DOHH2 (cell line): Measurements from ENCODE around the gene LAMB1.

Experiments
- H3F3A ChIP-seq: fragments of 200-600 bp; sonication (generic), shearing (Covaris generic); 2 replicates; pipeline ENCODE4 v1.6.0; 2016; ENCODE audit warnings: antibody characterized with exemption, mild to moderate bottlenecking; ENCODE audit not compliant: control insufficient read depth, insufficient read depth
- H3K27ac ChIP-seq: fragments of 200-600 bp; sonication (generic); 2 replicates; pipeline ENCODE4 v1.5.1; 2014; ENCODE audit warnings: low read depth, mild to moderate bottlenecking, low read length, moderate library complexity
- H3K27me3 ChIP-seq: fragments of 200-600 bp; sonication (generic); 2 replicates; pipeline ENCODE4 v1.6.1; 2014; ENCODE audit warnings: mild to moderate bottlenecking, low read length, mixed read lengths; ENCODE audit not compliant: control insufficient read depth
- H3K36me3 ChIP-seq: fragments of 200-600 bp; sonication (generic); 2 replicates; pipeline ENCODE4 v1.6.1; 2014; ENCODE audit warnings: mild to moderate bottlenecking, low read length, moderate library complexity, mixed read lengths; ENCODE audit not compliant: control insufficient read depth
- H3K4me1 ChIP-seq: fragments of 200-600 bp; sonication (generic); 2 replicates; pipeline ENCODE4 v1.6.1; 2014; ENCODE audit warnings: mild to moderate bottlenecking, low read length, mixed read lengths; ENCODE audit not compliant: control insufficient read depth
- H3K4me2 ChIP-seq: fragments of 200-600 bp; sonication (generic); 2 replicates; pipeline ENCODE4 v1.6.0; 2014; ENCODE audit warnings: mild to moderate bottlenecking, low read length, moderate library complexity
- H3K4me3 ChIP-seq: fragments of 200-600 bp; sonication (generic); 2 replicates; pipeline ENCODE4 v1.5.1; 2014; ENCODE audit warnings: mild to moderate bottlenecking, low read length, mixed read lengths
- H3K79me2 ChIP-seq: fragments of 200-600 bp; sonication (generic); 2 replicates; pipeline ENCODE4 v1.6.1; 2014; ENCODE audit warnings: mild to moderate bottlenecking, low read length, mixed read lengths; ENCODE audit not compliant: control insufficient read depth
- H3K9me2 ChIP-seq: fragments of 200-600 bp; sonication (generic); replicated peaks from 2 replicates; pipeline ENCODE4 v1.6.1; 2014; ENCODE audit warnings: mild to moderate bottlenecking, low read length, mixed read lengths; ENCODE audit not compliant: control insufficient read depth
- H3K9me3 ChIP-seq: fragments of 200-600 bp; sonication (generic); 2 replicates; pipeline ENCODE4 v1.6.1; 2014; ENCODE audit warnings: antibody characterized with exemption, low read length, mixed read lengths; ENCODE audit not compliant: control insufficient read depth, insufficient read depth
- H4K20me1 ChIP-seq: fragments of 200-600 bp; sonication (generic); 2 replicates; pipeline ENCODE4 v1.6.0; 2014; ENCODE audit warnings: low read depth, mild to moderate bottlenecking, antibody characterized with exemption, low read length, moderate library complexity; ENCODE audit not compliant: control insufficient read depth, insufficient read depth
- EZH2phosphoT487 ChIP-seq: fragments of 200-600 bp; sonication (generic); IDR thresholded peaks from 2 replicates; pipeline ENCODE4 v1.6.1; 2017; ENCODE audit warnings: borderline replicate concordance, mild to moderate bottlenecking, antibody characterized with exemption, low read length, moderate library complexity, mixed read lengths
- TF ChIP-seq, protein P1 (sequence below): fragments of 200-600 bp; sonication (generic); IDR thresholded peaks from one replicate; pipeline ENCODE4 v1.5.1; 2014; ENCODE audit warnings: antibody characterized with exemption, mild to moderate bottlenecking, low read depth, low read length; ENCODE audit not compliant: poor library complexity, severe bottlenecking

The LAMB1 gene

DNA sequence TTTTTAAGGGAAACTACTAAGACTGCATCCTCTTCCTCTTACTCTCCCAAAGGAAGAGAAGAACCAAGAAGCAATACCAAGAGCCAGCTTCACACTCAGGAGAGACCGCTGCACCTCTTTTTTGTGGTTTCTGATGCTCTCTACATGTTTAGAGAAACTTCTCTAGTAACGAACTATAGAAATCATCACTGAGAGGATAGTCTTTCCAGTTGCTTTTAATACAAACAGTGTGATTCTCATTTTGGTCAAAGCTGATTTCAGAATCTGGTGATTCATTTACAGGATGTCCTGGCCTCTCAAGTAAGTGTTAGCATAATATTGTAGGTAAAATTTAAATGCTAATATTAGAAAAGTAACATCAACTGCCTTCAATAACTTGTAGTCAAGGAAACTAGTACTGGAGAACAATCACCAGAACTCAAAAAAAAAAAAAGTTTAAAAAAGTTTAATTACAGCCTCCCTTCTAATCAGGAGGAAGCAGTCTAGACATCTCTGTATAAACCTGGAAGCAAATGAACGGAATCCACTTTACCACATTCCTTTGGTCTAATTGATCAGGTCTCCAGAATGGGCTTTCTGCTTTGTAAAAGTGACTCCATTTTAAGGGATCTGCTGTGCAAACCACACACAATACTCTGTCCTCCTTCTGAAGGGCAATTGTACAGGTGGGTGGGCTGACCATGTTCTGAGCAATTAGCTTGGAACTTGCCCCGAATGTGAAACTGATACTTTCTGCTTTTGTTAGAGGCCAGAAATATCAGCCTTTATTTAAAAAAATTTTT is 3.0 kb downstream of the LAMB1 start:
- Histone ChIP-seq H3K4me3 (no peak overlapping the region), H3K79me2 (no peaks in the 10 kb centered on the region), H3K4me2 (no peak overlapping the region), H3F3A (no peaks in the 10 kb centered on the region), H3K27ac (no peak overlapping the region), H3K9me2 (no peaks in the 10 kb centered on the region), H4K20me1 (no peaks in the 10 kb centered on the region), H3K9me3 (peaks cover 12% of the 10 kb centered on the region), H3K27me3 (peaks cover 12% of the 10 kb centered on the region), H3K4me1 (no peaks in the 10 kb centered on the region), H3K36me3 (no peaks in the 10 kb centered on the region)
- no peak for TF ChIP-seq EZH2phosphoT487
- TF ChIP-seq, protein P1, sequence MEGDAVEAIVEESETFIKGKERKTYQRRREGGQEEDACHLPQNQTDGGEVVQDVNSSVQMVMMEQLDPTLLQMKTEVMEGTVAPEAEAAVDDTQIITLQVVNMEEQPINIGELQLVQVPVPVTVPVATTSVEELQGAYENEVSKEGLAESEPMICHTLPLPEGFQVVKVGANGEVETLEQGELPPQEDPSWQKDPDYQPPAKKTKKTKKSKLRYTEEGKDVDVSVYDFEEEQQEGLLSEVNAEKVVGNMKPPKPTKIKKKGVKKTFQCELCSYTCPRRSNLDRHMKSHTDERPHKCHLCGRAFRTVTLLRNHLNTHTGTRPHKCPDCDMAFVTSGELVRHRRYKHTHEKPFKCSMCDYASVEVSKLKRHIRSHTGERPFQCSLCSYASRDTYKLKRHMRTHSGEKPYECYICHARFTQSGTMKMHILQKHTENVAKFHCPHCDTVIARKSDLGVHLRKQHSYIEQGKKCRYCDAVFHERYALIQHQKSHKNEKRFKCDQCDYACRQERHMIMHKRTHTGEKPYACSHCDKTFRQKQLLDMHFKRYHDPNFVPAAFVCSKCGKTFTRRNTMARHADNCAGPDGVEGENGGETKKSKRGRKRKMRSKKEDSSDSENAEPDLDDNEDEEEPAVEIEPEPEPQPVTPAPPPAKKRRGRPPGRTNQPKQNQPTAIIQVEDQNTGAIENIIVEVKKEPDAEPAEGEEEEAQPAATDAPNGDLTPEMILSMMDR, result no peak

DNA sequence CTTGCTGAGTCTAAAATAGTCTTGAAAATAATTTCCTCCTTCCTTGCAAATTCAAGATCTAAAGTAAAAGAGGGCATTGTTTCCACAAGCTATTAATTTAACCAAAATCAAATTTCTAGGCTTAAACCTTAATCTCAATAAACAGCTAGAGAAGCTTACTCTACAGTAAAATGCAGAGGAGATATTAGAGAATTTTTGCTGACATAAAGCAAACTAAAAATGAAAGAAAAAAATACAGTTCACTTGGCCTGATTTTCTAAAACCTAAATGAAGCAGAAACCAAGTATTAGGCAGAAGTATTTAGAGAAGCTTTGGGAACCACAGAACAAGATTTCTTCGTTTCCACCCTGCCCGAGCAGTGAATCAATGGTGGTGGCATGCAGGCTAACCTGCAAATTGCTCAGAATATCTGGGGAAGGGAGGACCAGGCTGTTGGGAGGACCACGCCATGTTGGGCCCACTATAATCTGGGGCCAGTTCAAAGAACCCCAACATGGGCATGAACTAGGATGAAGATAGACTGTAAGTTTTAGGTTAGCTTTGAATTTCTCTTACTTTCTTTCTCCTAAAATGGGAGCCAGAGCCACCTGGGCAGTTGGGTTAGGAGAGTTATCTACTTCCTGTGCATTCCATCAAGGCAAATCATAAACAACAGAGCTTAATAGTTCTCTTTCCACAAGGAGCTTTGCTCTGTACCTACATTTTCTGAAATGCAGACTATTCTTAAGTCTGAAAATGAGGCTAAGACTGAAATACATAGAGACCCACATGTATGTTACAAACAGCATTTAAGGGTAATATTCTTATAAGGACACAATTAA is 4.1 kb downstream of the LAMB1 start:
- no peak for TF ChIP-seq EZH2phosphoT487
- TF ChIP-seq, protein P1, result no peak
- no peaks in the 10 kb centered on the region for H3K4me1 ChIP-seq
- H3F3A ChIP-seq, result no peaks in the 10 kb centered on the region

DNA sequence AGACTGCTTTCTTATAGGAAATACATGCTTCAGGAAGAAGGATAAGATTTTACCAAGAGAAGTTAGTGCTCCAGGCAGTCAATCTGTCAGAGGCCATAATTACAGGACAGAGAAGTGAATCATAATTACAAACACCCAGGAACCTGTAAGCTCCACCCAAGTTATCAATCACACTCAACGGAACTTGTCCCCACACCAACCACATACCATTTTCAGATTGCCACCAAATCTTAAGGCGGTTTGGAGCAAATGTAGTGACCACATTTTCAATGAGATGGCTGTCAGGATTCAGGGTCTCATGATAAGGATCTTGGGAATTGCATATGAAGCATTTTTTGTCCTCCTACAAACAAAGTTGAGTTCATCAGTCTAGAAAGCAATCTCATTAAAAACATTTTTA is 4.8 kb downstream of the LAMB1 start:
- Histone ChIP-seq H3K9me3 (peaks cover 12% of the 10 kb centered on the region; the same call in 1 of the 2 replicates), H3K36me3 (no peaks in the 10 kb centered on the region), H3K27me3 (peaks cover 13% of the 10 kb centered on the region), H3K4me3 (no peak overlapping the region), H3K4me1 (no peaks in the 10 kb centered on the region), H3K79me2 (no peaks in the 10 kb centered on the region), H3K9me2 (no peaks in the 10 kb centered on the region), H4K20me1 (no peaks in the 10 kb centered on the region), H3K4me2 (no peak overlapping the region), H3K27ac (no peak overlapping the region), H3F3A (no peaks in the 10 kb centered on the region)
- TF ChIP-seq EZH2phosphoT487, result no peak
- TF ChIP-seq, protein P1, result no peak

More for the DNA sequence above, 4.1 kb downstream of the LAMB1 start:
- no peaks in the 10 kb centered on the region for H3K9me2 ChIP-seq
- no peak overlapping the region for H3K4me2 ChIP-seq
- H3K9me3 ChIP-seq, result peaks cover 12% of the 10 kb centered on the region; the same call in 1 of the 2 replicates
- H3K79me2 ChIP-seq, result no peaks in the 10 kb centered on the region
- H3K36me3 ChIP-seq, result no peaks in the 10 kb centered on the region
- no peak overlapping the region for H3K27ac ChIP-seq
- H3K4me3 ChIP-seq, result no peak overlapping the region
- peaks cover 13% of the 10 kb centered on the region for H3K27me3 ChIP-seq
- no peaks in the 10 kb centered on the region for H4K20me1 ChIP-seq
